Measurements from ENCODE around the gene SBF2. TPM values are rescaled to one million over a fixed set of nuclear protein-coding genes. Genes with fewer than 3 reads are reported as not detected.

Gene SBF2
- total and polyA plus RNA-seq, 9 of the 15 experiments (the other 6 are each of a cell fraction or from before 2014, with no cell fraction given) = 0.80 to 9.5 (median 5.0) TPM

GRCh38 chr11:9757809-9758636, 536.0 kb downstream of the SBF2 start (continued):
- TF ChIP-seq NELFE (IDR thresholded peaks at IDR 0.05; ENCODE audit: insufficient read depth, insufficient read length) (no peak), POLR3G (IDR thresholded peaks at IDR 0.05; ENCODE audit: extremely low read depth, insufficient read length, insufficient replicate concordance) (no peak), TCF3 (CRISPR knock-in tag; IDR thresholded peaks at IDR 0.05) (no peak), RREB1 (CRISPR knock-in tag; IDR thresholded peaks at IDR 0.05) (no peak), MCM7 (IDR thresholded peaks at IDR 0.05) (no peak), HMBOX1 (IDR thresholded peaks at IDR 0.05) (no peak), NCOA1 (IDR thresholded peaks at IDR 0.05; ENCODE audit: low read depth) (no peak), MXD1 (CRISPR knock-in tag; IDR thresholded peaks at IDR 0.05; ENCODE audit: borderline replicate concordance, poor library complexity, severe bottlenecking) (no peak), ELK3 (CRISPR knock-in tag; IDR thresholded peaks at IDR 0.05) (no peak), ZNF324 (CRISPR knock-in tag; IDR thresholded peaks at IDR 0.05) (no peak), YBX1 (IDR thresholded peaks at IDR 0.05) (no peak), U2AF1 (optimal IDR thresholded peaks at IDR 0.05; ENCODE audit: low read depth, low read length) (no peak), ATF1 (CRISPR knock-in tag; IDR thresholded peaks at IDR 0.05) (no peak), ATF1 (tag; IDR thresholded peaks at IDR 0.05) (peak; percentile 38), STAG1 (CRISPR knock-in tag; IDR thresholded peaks at IDR 0.05; ENCODE audit: borderline replicate concordance) (peak; percentile 72; the same call in 1 of the 2 replicates), GTF3C2 (IDR thresholded peaks at IDR 0.05; ENCODE audit: borderline replicate concordance, extremely low read depth, insufficient read length) (no peak), KAT7 (CRISPR knock-in tag; IDR thresholded peaks at IDR 0.05; ENCODE audit: borderline replicate concordance) (peak; percentile 84; the same call in 1 of the 2 replicates)
